ENCODE measurements around the gene ZNF296. TPM values are rescaled to one million over a fixed set of nuclear protein-coding genes. Genes with fewer than 3 reads are reported as not detected.

Gene ZNF296
- total and polyA plus RNA-seq, 2 of the 13 experiments (the other 11 are each of a cell fraction or from before 2014, with no cell fraction given): 0.26 to 0.62 TPM

GRCh38 chr19:45050036-45050435 lies 26.2 kb downstream of the ZNF296 start (continued):
- TF ChIP-seq ZBTB25 (CRISPR knock-in tag; IDR thresholded peaks at IDR 0.05) (no peak), ZFP1 (CRISPR knock-in tag; IDR thresholded peaks at IDR 0.05) (no peak), ZBTB10 (CRISPR knock-in tag; IDR thresholded peaks at IDR 0.05; ENCODE audit: borderline replicate concordance) (no peak), SRSF1 (optimal IDR thresholded peaks at IDR 0.05; ENCODE audit: low read depth, low read length) (no peak), HINFP (CRISPR knock-in tag; IDR thresholded peaks at IDR 0.05; ENCODE audit: low read depth) (no peak), ZNF350 (CRISPR knock-in tag; IDR thresholded peaks at IDR 0.05; ENCODE audit: borderline replicate concordance, low read depth) (no peak), HOXA7 (CRISPR knock-in tag; IDR thresholded peaks at IDR 0.05) (no peak), ZBTB37 (CRISPR knock-in tag; IDR thresholded peaks at IDR 0.05) (no peak)
- TF ChIP-seq, protein P1, sequence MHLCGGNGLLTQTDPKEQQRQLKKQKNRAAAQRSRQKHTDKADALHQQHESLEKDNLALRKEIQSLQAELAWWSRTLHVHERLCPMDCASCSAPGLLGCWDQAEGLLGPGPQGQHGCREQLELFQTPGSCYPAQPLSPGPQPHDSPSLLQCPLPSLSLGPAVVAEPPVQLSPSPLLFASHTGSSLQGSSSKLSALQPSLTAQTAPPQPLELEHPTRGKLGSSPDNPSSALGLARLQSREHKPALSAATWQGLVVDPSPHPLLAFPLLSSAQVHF (CRISPR knock-in tag; IDR thresholded peaks at IDR 0.05): no peak
